Activated CD8-positive, alpha-beta memory T cell treated with anti-CD3 and anti-CD28 coated beads for 36 hours (primary cell): ENCODE data around the gene PIN4. TPM values are rescaled to one million over a fixed set of nuclear protein-coding genes. Genes with fewer than 3 reads are reported as not detected.

Experiments
- total RNA-seq, 2 experiments: library from RNA; stranded (reverse); gene quantifications; one replicate each; pipeline ENCODE4 v1.2.3, GENCODE V29; 2021

The PIN4 gene
- total RNA-seq, 2 experiments from 2014 or later, result 6.2 to 8.6 TPM

Other genes starting within 250 kb of the PIN4 start
- under 1 TPM; 0.42 to 0.44 TPM for gene RTL5, start 49.8 kb upstream of the PIN4 start, total RNA-seq
- gene ERCC6L, start 57.3 kb downstream of the PIN4 start, total RNA-seq, result 10 to 100 TPM; 12.0 to 12.6 TPM
- gene RPS4X, start 95.5 kb downstream of the PIN4 start, total RNA-seq, result 1,000 to 10,000 TPM; 1,224 to 1,237 TPM
- gene CITED1, start 124.2 kb downstream of the PIN4 start, total RNA-seq, result under 1 TPM in 1 of 2 experiments, not detected in 1; 0.46 TPM